HG03108 (cell line): ENCODE data around the gene BORCS5.
"Not testable (repeated sequence)": the region's sequence is repeated elsewhere in the genome, so short reads cannot be mapped to it uniquely, and the experiment has no call there.

Source experiments
- ATAC-seq: cut with Tn5 transposase; IDR thresholded peaks from one replicate; pipeline ENCODE4 v1.9.1; 2021; ENCODE audit warnings: moderate library complexity; ENCODE audit not compliant: unreplicated experiment

BORCS5 gene

GRCh38 chr12:12482150-12482761 lies 125.4 kb downstream of the BORCS5 start:
- ATAC-seq = no peak

- ATAC-seq = no peak
Observed at GRCh38 chr12:12482959-12483358, 126.1 kb downstream of the BORCS5 start.

GRCh38 chr12:12483438-12483837 lies 126.6 kb downstream of the BORCS5 start:
- no peak for ATAC-seq

- ATAC-seq = peak; percentile 84
Observed at GRCh38 chr12:12486661-12487240, 129.9 kb downstream of the BORCS5 start.

GRCh38 chr12:12487490-12487889 lies 130.6 kb downstream of the BORCS5 start:
- no peak for ATAC-seq

- no peak for ATAC-seq
Observed at GRCh38 chr12:12488296-12488695, 131.4 kb downstream of the BORCS5 start.

GRCh38 chr12:12488823-12489550 lies 132.1 kb downstream of the BORCS5 start:
- no peak for ATAC-seq

- ATAC-seq = no peak
Observed at GRCh38 chr12:12491606-12492005, 134.7 kb downstream of the BORCS5 start.

GRCh38 chr12:12492547-12492946 lies 135.7 kb downstream of the BORCS5 start:
- ATAC-seq = no peak

- ATAC-seq = no peak
Observed at GRCh38 chr12:12495536-12495935, 138.7 kb downstream of the BORCS5 start.

GRCh38 chr12:12498210-12498609 lies 141.3 kb downstream of the BORCS5 start:
- ATAC-seq = no peak

GRCh38 chr12:12499909-12500604 lies 143.2 kb downstream of the BORCS5 start:
- no peak for ATAC-seq

- no peak for ATAC-seq
Observed at GRCh38 chr12:12501121-12501520, 144.2 kb downstream of the BORCS5 start.

- ATAC-seq = not testable (repeated sequence)
Observed at GRCh38 chr12:12502130-12502814, 145.4 kb downstream of the BORCS5 start.

- ATAC-seq = no peak
Observed at GRCh38 chr12:12502815-12503151, 145.9 kb downstream of the BORCS5 start.

GRCh38 chr12:12503384-12504078 lies 146.7 kb downstream of the BORCS5 start:
- no peak for ATAC-seq

GRCh38 chr12:12505544-12506495 lies 148.9 kb downstream of the BORCS5 start:
- peak; percentile 91 for ATAC-seq

- ATAC-seq = no peak
Observed at GRCh38 chr12:12506496-12506890, 149.6 kb downstream of the BORCS5 start.

- no peak for ATAC-seq
Observed at GRCh38 chr12:12507121-12507520, 150.2 kb downstream of the BORCS5 start.
